Measurements from ENCODE around the gene PTTG1.

Gene PTTG1

DNA sequence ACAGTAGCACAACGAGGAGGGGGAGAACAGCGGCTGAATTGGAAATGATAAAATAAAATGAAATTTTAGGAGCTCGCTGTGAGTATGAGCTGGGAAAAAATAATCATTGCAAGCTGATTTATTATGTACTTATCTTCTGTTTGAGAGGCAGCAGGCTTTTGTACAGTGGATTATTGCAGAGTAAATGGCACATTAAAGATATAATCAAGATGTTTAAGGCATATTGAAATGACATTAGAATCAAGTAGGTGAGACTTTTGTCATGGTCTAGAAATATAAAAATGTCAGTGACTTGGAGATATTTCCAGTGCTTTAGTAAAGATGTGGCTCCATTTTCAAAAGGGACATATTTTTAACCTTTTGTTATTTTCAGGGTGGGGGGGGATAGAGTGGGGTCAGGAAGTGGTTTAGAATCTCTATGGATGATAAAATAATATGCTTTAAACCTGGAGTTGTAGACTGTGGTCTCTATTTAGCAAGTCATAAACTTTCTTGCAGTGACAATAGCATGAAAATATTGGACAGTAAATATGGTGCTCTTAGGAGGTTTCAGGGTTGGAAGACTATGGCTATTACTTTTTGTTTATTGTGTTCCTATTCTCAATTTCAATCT, 46.8 kb downstream of the PTTG1 start:
- Histone ChIP-seq H4K20me1 (ENCODE audit: insufficient read depth, low read length) (no peaks in the 10 kb centered on the region), H3K79me2 (ENCODE audit: insufficient read depth, low read length) (peaks cover 3% of the 10 kb centered on the region; the same call in 1 of the 2 replicates), H3K4me2 (ENCODE audit: insufficient read depth, low read length) (peak overlapping the region; percentile 62), H3K9me3 (ENCODE audit: insufficient read depth, low read length, severe bottlenecking) (no peaks in the 10 kb centered on the region), H3K36me3 (ENCODE audit: insufficient read depth, low read length) (no peaks in the 10 kb centered on the region), H3K4me1 (ENCODE audit: insufficient read depth, low read length) (peaks cover 61% of the 10 kb centered on the region), H3K9ac (ENCODE audit: low read depth, low read length) (peak overlapping the region; percentile 47), H3K27ac (ENCODE audit: low read length) (peak overlapping the region; percentile 82), H3K27me3 (ENCODE audit: insufficient read depth, low read length, poor library complexity) (no peaks in the 10 kb centered on the region), H3K4me3 (ENCODE audit: low read depth in 1 of 2, low read length in 2 of 2) (peak overlapping the region in 1 of 2 experiments; percentile 48; a peak in 2 of 4 replicates), H2AFZ (ENCODE audit: low read depth, low read length) (peak overlapping the region; percentile 65; the same call in 1 of the 2 replicates)
- ATAC-seq (ENCODE audit: insufficient read depth, low read depth) (no peak; the same call in 2 of the 3 replicates), DNase-seq (no peak)
- TF ChIP-seq, protein P1, sequence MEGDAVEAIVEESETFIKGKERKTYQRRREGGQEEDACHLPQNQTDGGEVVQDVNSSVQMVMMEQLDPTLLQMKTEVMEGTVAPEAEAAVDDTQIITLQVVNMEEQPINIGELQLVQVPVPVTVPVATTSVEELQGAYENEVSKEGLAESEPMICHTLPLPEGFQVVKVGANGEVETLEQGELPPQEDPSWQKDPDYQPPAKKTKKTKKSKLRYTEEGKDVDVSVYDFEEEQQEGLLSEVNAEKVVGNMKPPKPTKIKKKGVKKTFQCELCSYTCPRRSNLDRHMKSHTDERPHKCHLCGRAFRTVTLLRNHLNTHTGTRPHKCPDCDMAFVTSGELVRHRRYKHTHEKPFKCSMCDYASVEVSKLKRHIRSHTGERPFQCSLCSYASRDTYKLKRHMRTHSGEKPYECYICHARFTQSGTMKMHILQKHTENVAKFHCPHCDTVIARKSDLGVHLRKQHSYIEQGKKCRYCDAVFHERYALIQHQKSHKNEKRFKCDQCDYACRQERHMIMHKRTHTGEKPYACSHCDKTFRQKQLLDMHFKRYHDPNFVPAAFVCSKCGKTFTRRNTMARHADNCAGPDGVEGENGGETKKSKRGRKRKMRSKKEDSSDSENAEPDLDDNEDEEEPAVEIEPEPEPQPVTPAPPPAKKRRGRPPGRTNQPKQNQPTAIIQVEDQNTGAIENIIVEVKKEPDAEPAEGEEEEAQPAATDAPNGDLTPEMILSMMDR (IDR thresholded peaks at IDR 0.05; ENCODE audit: borderline replicate concordance, extremely low read depth, low read length, poor library complexity, severe bottlenecking) = no peak
- no peak for TF ChIP-seq EZH2 (IDR thresholded peaks at IDR 0.05; ENCODE audit: borderline replicate concordance, low read depth, low read length, severe bottlenecking)

DNA sequence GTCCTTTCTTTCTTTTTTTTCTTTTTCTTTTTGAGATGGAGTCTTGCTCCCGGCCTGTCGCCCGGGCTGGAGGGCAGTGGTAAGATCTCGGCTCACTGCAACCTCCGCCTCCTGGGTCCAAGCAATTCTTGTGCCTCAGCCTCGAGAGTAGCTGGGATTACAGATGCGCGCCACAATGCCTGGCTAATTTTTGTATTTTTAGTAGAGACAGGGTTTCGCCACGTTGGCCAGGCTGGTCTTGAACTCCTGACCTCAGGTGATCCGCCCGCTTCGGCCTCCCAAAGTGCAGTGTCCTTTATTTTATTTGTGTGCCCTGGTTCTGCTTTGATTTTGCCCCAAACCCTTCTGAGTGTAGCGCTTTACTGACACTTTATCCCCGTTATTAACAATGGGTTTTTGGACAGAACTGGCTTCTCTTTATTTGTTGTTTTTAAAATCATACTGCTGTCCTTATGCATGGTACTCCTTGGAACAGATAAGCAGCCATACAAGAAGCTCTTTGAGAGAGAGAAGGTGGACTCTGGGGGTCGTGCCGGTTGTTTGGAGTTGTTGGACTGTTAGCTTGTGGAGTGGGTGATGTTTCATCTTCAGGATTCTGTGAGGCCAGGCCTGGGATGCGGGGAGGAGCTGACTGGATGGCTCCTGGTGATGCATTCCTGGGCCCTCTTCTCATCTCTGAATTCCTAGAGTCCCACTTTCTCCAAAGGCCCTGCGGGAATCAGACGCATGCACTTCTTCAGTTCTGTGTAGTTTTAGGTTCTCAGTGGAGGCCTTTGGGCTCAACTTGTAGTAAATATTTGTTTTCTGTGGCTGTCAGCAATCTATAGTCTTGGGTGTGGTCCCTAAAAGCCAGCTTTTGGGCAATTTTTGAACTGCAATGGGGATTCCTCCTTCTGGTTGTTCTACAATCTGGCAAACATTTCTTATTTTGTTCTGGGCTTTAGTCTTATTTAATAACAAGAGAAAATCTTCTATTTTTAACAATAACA, 47.8 kb downstream of the PTTG1 start:
- no peaks in the 10 kb centered on the region for H3K36me3 ChIP-seq (ENCODE audit: insufficient read depth, low read length)
- peak overlapping the region; percentile 10; the same call in 1 of the 2 replicates for H3K9ac ChIP-seq (ENCODE audit: low read depth, low read length)
- H3K9me3 ChIP-seq (ENCODE audit: insufficient read depth, low read length, severe bottlenecking) = no peaks in the 10 kb centered on the region
- H3K27me3 ChIP-seq (ENCODE audit: insufficient read depth, low read length, poor library complexity) = no peaks in the 10 kb centered on the region
- no peaks in the 10 kb centered on the region for H4K20me1 ChIP-seq (ENCODE audit: insufficient read depth, low read length)
- H3K4me2 ChIP-seq (ENCODE audit: insufficient read depth, low read length) = peak overlapping the region; percentile 62
- H2AFZ ChIP-seq (ENCODE audit: low read depth, low read length) = no peak overlapping the region
- H3K4me1 ChIP-seq (ENCODE audit: insufficient read depth, low read length) = peaks cover 61% of the 10 kb centered on the region
- H3K4me3 ChIP-seq (ENCODE audit: low read depth in 1 of 2, low read length in 2 of 2) = peak overlapping the region in 1 of 2 experiments; percentile 19; a peak in 1 of 4 replicates
- DNase-seq (no peak), ATAC-seq (ENCODE audit: insufficient read depth, low read depth) (no peak)
- peak overlapping the region; percentile 39; the same call in 1 of the 2 replicates for H3K27ac ChIP-seq (ENCODE audit: low read length)
- H3K79me2 ChIP-seq (ENCODE audit: insufficient read depth, low read length) = peaks cover 3% of the 10 kb centered on the region; the same call in 1 of the 2 replicates
- TF ChIP-seq, protein P1 (IDR thresholded peaks at IDR 0.05; ENCODE audit: borderline replicate concordance, extremely low read depth, low read length, poor library complexity, severe bottlenecking) = no peak
- no peak for TF ChIP-seq EZH2 (IDR thresholded peaks at IDR 0.05; ENCODE audit: borderline replicate concordance, low read depth, low read length, severe bottlenecking)

DNA sequence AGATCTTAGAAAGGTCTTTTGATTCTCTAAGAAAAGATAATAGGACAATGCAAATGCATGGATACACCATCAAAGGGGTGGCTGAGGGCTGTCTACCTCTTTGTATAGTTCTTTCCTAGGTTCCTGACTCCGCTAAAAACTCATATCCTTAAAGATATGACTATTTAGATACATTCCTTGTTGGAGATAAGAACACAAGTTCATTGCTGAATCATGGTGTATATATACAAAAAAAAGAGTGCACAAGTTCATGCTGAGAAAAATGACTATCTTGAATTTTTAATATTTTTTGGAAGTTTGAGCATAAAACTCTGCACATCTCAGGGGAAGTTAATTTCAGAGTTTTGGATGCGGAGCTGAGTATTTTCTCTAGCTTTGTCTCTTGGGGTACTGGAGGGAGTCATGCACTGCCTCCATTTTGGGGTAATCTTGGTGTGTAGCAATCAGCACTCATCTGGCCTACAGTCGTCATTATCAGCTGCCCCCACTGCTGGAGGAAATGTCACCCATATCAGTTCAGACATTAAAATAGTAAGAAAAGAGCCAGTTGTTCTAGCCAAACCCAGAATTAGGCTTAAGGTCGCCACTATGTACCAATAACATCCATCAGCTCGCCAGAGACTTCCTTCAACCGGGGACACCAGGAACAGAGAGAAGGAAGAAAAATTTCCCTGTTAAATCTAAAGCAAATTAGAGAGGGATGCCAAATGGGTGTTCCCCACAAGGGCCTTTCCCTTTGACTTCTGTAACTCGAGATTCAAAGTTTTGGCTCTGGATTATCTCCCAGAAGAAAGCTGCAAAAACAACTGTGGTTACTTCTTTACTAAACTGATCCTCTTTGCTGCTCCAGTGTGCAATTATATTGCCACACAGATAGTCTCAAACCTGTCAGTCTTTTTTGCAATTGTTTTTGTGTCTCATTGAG, 49.0 kb downstream of the PTTG1 start:
- H3K79me2 ChIP-seq (ENCODE audit: insufficient read depth, low read length) = peaks cover 3% of the 10 kb centered on the region; the same call in 1 of the 2 replicates
- H3K4me1 ChIP-seq (ENCODE audit: insufficient read depth, low read length) = peaks cover 61% of the 10 kb centered on the region
- DNase-seq = no peak
- H4K20me1 ChIP-seq (ENCODE audit: insufficient read depth, low read length) = no peaks in the 10 kb centered on the region
- H3K4me2 ChIP-seq (ENCODE audit: insufficient read depth, low read length) = peak overlapping the region; percentile 3; the same call in 1 of the 2 replicates
- no peaks in the 10 kb centered on the region for H3K36me3 ChIP-seq (ENCODE audit: insufficient read depth, low read length)
- no peak for TF ChIP-seq EZH2 (IDR thresholded peaks at IDR 0.05; ENCODE audit: borderline replicate concordance, low read depth, low read length, severe bottlenecking)
- TF ChIP-seq, protein P1 (IDR thresholded peaks at IDR 0.05; ENCODE audit: borderline replicate concordance, extremely low read depth, low read length, poor library complexity, severe bottlenecking) = no peak
- H2AFZ ChIP-seq (ENCODE audit: low read depth, low read length) = peak overlapping the region; percentile 10; the same call in 1 of the 2 replicates
- H3K9ac ChIP-seq (ENCODE audit: low read depth, low read length) = no peak overlapping the region; the same call in 1 of the 2 replicates
- no peaks in the 10 kb centered on the region for H3K9me3 ChIP-seq (ENCODE audit: insufficient read depth, low read length, severe bottlenecking)
- no peak for ATAC-seq (ENCODE audit: insufficient read depth, low read depth)
- H3K27ac ChIP-seq (ENCODE audit: low read length) = no peak overlapping the region
- no peaks in the 10 kb centered on the region for H3K27me3 ChIP-seq (ENCODE audit: insufficient read depth, low read length, poor library complexity)
- H3K4me3 ChIP-seq (ENCODE audit: low read depth in 1 of 2, low read length in 2 of 2) = no peak overlapping the region

All from DND-41 (cell line).